Measurements from ENCODE around the gene SLC7A6OS.

The SLC7A6OS gene

GRCh38 chr16:68279726-68280558 lies 30.8 kb downstream of the SLC7A6OS start:
- no peak for DNase-seq (ENCODE audit: low read depth in 2 of 2)

GRCh38 chr16:68276223-68276622 lies 34.5 kb downstream of the SLC7A6OS start:
- no peak for DNase-seq (ENCODE audit: low read depth in 2 of 2)

GRCh38 chr16:68275611-68276191 lies 35.0 kb downstream of the SLC7A6OS start:
- no peak for DNase-seq (ENCODE audit: low read depth in 2 of 2)

- DNase-seq (ENCODE audit: low read depth in 2 of 2), result no peak
Measured at GRCh38 chr16:68274441-68274840, 36.3 kb downstream of the SLC7A6OS start.

- no peak for DNase-seq (ENCODE audit: low read depth in 2 of 2)
Measured at GRCh38 chr16:68273896-68274295, 36.9 kb downstream of the SLC7A6OS start.

- no peak for DNase-seq (ENCODE audit: low read depth in 2 of 2)
Measured at GRCh38 chr16:68273459-68273858, 37.3 kb downstream of the SLC7A6OS start.

- no peak for DNase-seq (ENCODE audit: low read depth in 2 of 2)
Measured at GRCh38 chr16:68272507-68273209, 38.1 kb downstream of the SLC7A6OS start.

- DNase-seq (ENCODE audit: low read depth in 2 of 2), result no peak
Measured at GRCh38 chr16:68270353-68270752, 40.4 kb downstream of the SLC7A6OS start.

- no peak for DNase-seq (ENCODE audit: low read depth in 2 of 2)
Measured at GRCh38 chr16:68269793-68270192, 41.0 kb downstream of the SLC7A6OS start.

- no peak for DNase-seq (ENCODE audit: low read depth in 2 of 2)
Measured at GRCh38 chr16:68267612-68268405, 42.9 kb downstream of the SLC7A6OS start.

GRCh38 chr16:68265078-68265920 lies 45.4 kb downstream of the SLC7A6OS start:
- DNase-seq (ENCODE audit: low read depth in 2 of 2), result no peak

GRCh38 chr16:68264128-68265077 lies 46.3 kb downstream of the SLC7A6OS start, which contains the start of gene SLC7A6:
SLC7A6 (plus strand) TSS chr16:68264526; CDS start chr16:68274727, 10,201 bp downstream.
- no peak for DNase-seq (ENCODE audit: low read depth in 2 of 2)

GRCh38 chr16:68263559-68264127 lies 47.1 kb downstream of the SLC7A6OS start:
- no peak for DNase-seq (ENCODE audit: low read depth in 2 of 2)

- no peak for DNase-seq (ENCODE audit: low read depth in 2 of 2)
Measured at GRCh38 chr16:68259007-68259825, 51.5 kb downstream of the SLC7A6OS start.

- no peak for DNase-seq (ENCODE audit: low read depth in 2 of 2)
Measured at GRCh38 chr16:68257906-68258800, 52.6 kb downstream of the SLC7A6OS start.

GRCh38 chr16:68257251-68257905 lies 53.4 kb downstream of the SLC7A6OS start:
- no peak for DNase-seq (ENCODE audit: low read depth in 2 of 2)

- DNase-seq (ENCODE audit: low read depth in 2 of 2), result no peak
Measured at GRCh38 chr16:68255712-68256111, 55.0 kb downstream of the SLC7A6OS start.
